A673 (cell line): ENCODE measurements around the gene CWC22.

Experiments used
- CTCF ChIP-seq: fragments of 300-800, 200-600 bp; sonication (generic); conservative IDR thresholded peaks from 2 replicates; pipeline ENCODE4 v1.5.1; 2017; ENCODE audit warnings: low read depth, mild to moderate bottlenecking, antibody characterized with exemption, low read length, moderate library complexity, mixed read lengths
- EZH2 ChIP-seq: fragments of 200-600 bp; sonication (generic); IDR thresholded peaks from 2 replicates; pipeline ENCODE4 v1.6.1; 2017; ENCODE audit warnings: borderline replicate concordance, low read depth, mild to moderate bottlenecking, mixed read lengths, antibody characterized with exemption, low read length; ENCODE audit not compliant: poor library complexity, severe bottlenecking

DNA sequence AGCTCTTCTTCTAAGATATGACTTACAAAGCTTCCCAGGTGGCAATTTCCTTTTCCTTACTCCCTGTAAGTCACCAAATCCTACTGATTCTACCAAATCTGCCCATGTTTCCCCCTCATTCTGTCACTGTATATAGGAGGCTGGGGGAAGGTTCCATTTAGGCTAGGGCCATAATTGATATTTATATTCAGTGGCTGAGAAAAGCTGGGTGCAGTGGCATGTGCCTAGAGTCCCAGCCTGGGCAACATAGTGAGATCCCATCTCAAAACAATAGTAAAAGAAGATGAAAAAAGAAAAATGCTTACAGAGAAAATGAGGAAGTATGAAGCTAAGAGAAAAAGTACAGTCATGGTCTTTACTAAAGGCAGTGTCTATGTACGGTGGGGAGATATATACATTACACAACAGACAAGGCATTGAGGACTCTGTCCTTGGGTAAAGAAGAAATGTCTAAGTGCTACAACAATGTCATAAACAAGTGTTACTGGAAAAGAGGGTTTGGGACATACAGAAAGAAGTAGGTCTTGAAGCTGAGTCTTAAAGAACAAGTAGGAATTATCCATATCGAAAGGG is 4.8 kb downstream of the CWC22 start:
- no peak for TF ChIP-seq CTCF
- no peak for TF ChIP-seq EZH2
